SK-N-SH (cell line): ENCODE results near the gene KRTAP10-7. TPM values are rescaled to one million over a fixed set of nuclear protein-coding genes. Genes with fewer than 3 reads are reported as not detected.
"Not testable (repeated sequence)": the region's sequence is repeated elsewhere in the genome, so short reads cannot be mapped to it uniquely, and the experiment has no call there.

Experiments used
- CTCF ChIA-PET: fragments of 300-600, 350-600 bp; formaldehyde crosslinking; extraction: SDS; loops from one replicate; lab custom pipeline; 2021; lab: Yijun Ruan, JAX
- POLR2A ChIA-PET: fragments of 350-600 bp; sonication (Branson Sonifier 250); formaldehyde crosslinking; extraction: SDS; loops from one replicate; lab custom pipeline; 2020; ENCODE audit warnings: antibody characterized with exemption, inconsistent platforms; lab: Yijun Ruan, JAX
- DNase-seq: peaks from one replicate; pipeline ENCODE4 v3.0.0; 2012
- H2AFZ ChIP-seq: fragments of 200-600 bp; sonication (generic); 2 replicates; pipeline ENCODE4 v1.8.1; 2016; ENCODE audit warnings: antibody characterized with exemption, mild to moderate bottlenecking, low read depth
- H3F3A ChIP-seq: fragments of 200-600 bp; sonication (generic); replicated peaks from 2 replicates; pipeline ENCODE3; 2016; ENCODE audit warnings: antibody characterized with exemption, mild to moderate bottlenecking; ENCODE audit not compliant: insufficient read depth
- H3K27ac ChIP-seq, 2 experiments: fragments of 200-500 bp in 1 of 2; fragments of 200-600 bp in 1 of 2; sonication (Bioruptor generic) in 1 of 2; sonication (generic), shearing (Covaris generic) in 1 of 2; 2 replicates each; pipeline versions ENCODE4 v1.5.1 to v1.6.1; 2014 to 2016; ENCODE audit warnings: low read depth in 2 of 2, inconsistent platforms in 1 of 2, low read length in 1 of 2, mild to moderate bottlenecking in 1 of 2, mixed read lengths in 1 of 2
- H3K27me3 ChIP-seq: fragments of 200-600 bp; sonication (generic), shearing (Covaris generic); 2 replicates; pipeline ENCODE4 v1.6.1; 2016; ENCODE audit warnings: mixed run types; ENCODE audit not compliant: insufficient read depth
- H3K36me3 ChIP-seq, 2 experiments: fragments of 200-500 bp in 1 of 2; fragments of 200-600 bp in 1 of 2; sonication (Bioruptor generic) in 1 of 2; sonication (generic) in 1 of 2; replicated peaks in 1 of 2; 2 replicates each; pipeline versions ENCODE3 to v1.5.1; 2014 to 2016; ENCODE audit warnings: low read length in 1 of 2, mild to moderate bottlenecking in 1 of 2; ENCODE audit not compliant: insufficient read depth in 2 of 2, control insufficient read depth in 1 of 2
- H3K4me1 ChIP-seq, 2 experiments: fragments of 200-500 bp in 1 of 2; fragments of 200-600 bp in 1 of 2; sonication (Bioruptor generic) in 1 of 2; sonication (generic), shearing (Covaris generic) in 1 of 2; 2 replicates each; pipeline versions ENCODE4 v1.5.1 to v1.6.1; 2014 to 2016; ENCODE audit warnings: low read depth in 1 of 2, low read length in 1 of 2, mixed run types in 1 of 2; ENCODE audit not compliant: insufficient read depth in 2 of 2, control insufficient read depth in 1 of 2
- H3K4me2 ChIP-seq: fragments of 200-600 bp; sonication (generic), shearing (Covaris generic); 2 replicates; pipeline ENCODE4 v1.6.1; 2017; ENCODE audit warnings: mixed run types
- H3K4me3 ChIP-seq, 2 experiments: fragments of 200-500 bp in 1 of 2; fragments of 200-600 bp in 1 of 2; sonication (Bioruptor generic) in 1 of 2; sonication (generic), shearing (Covaris generic) in 1 of 2; 2 replicates each; pipeline versions ENCODE4 v1.5.1 to v1.8.1; 2014 to 2016; ENCODE audit warnings: low read depth in 2 of 2, inconsistent platforms in 1 of 2, low read length in 1 of 2, mild to moderate bottlenecking in 1 of 2, mixed read lengths in 1 of 2, moderate library complexity in 1 of 2
- H3K79me2 ChIP-seq: fragments of 200-600 bp; sonication (generic); 2 replicates; pipeline ENCODE4 v1.8.1; 2017; ENCODE audit warnings: mild to moderate bottlenecking; ENCODE audit not compliant: insufficient read depth
- H3K9ac ChIP-seq: fragments of 200-600 bp; sonication (generic); 2 replicates; pipeline ENCODE4 v1.6.1; 2017; ENCODE audit warnings: mixed run types
- H3K9me2 ChIP-seq: fragments of 200-600 bp; sonication (generic); 2 replicates; pipeline ENCODE4 v1.6.1; 2017; ENCODE audit warnings: mixed run types
- H3K9me3 ChIP-seq: fragments of 200-600 bp; sonication (generic); 2 replicates; pipeline ENCODE4 v1.6.1; 2017; ENCODE audit warnings: mixed run types, mild to moderate bottlenecking, moderate library complexity
- H4K20me1 ChIP-seq: fragments of 200-600 bp; sonication (generic); 2 replicates; pipeline ENCODE4 v1.6.1; 2017; ENCODE audit warnings: mild to moderate bottlenecking, mixed run types; ENCODE audit not compliant: insufficient read depth
- CHD2 ChIP-seq: fragments of 150-350 bp; IDR thresholded peaks from 2 replicates; pipeline ENCODE4 v1.6.1; 2018; ENCODE audit warnings: low read length; ENCODE audit not compliant: partially characterized antibody
- EP300 ChIP-seq, 2 experiments: IDR thresholded peaks; 2 replicates each; pipeline versions ENCODE4 v1.4.0 to v1.6.1; 2012; ENCODE audit warnings: borderline replicate concordance in 1 of 2, low read depth in 1 of 2, low read length in 1 of 2
- FOXM1 ChIP-seq: IDR thresholded peaks from 2 replicates; pipeline ENCODE4 v1.4.0; 2012; ENCODE audit warnings: low read depth, mild to moderate bottlenecking
- GATA2 ChIP-seq: sonication (generic); formaldehyde crosslinking; IDR thresholded peaks from 2 replicates; pipeline ENCODE4 v1.5.0; 2020; ENCODE audit warnings: mild to moderate bottlenecking, missing genetic modification reagents
- JUND ChIP-seq: IDR thresholded peaks from 2 replicates; pipeline ENCODE4 v1.4.0; 2012
- MAX ChIP-seq: IDR thresholded peaks from 2 replicates; pipeline ENCODE4 v1.4.0; 2012; ENCODE audit warnings: low read depth
- MEF2A ChIP-seq: IDR thresholded peaks from 2 replicates; pipeline ENCODE4 v1.4.0; 2012; ENCODE audit warnings: low read depth, borderline replicate concordance
- PBX3 ChIP-seq: IDR thresholded peaks from 2 replicates; pipeline ENCODE4; 2012
- POLR2AphosphoS5 ChIP-seq: IDR thresholded peaks from 2 replicates; pipeline ENCODE4 v1.6.1; 2012; ENCODE audit warnings: low read depth, low read length
- REST ChIP-seq: IDR thresholded peaks from 2 replicates; pipeline ENCODE4 v1.6.1; 2012; ENCODE audit warnings: mild to moderate bottlenecking, low read depth, low read length, moderate library complexity
- RFX5 ChIP-seq: IDR thresholded peaks from 2 replicates; pipeline ENCODE4 v1.6.1; 2012; ENCODE audit warnings: mild to moderate bottlenecking, improper control_type of control experiment, low read length
- SIN3A ChIP-seq: IDR thresholded peaks from 2 replicates; pipeline ENCODE4 v1.6.1; 2012; ENCODE audit warnings: low read depth, mild to moderate bottlenecking, low read length, moderate library complexity, borderline replicate concordance
- ZBTB33 ChIP-seq: IDR thresholded peaks from 2 replicates; pipeline ENCODE4 v1.4.0; 2012; ENCODE audit warnings: low read depth, borderline replicate concordance
- WGBS: methylation state at CpG from one replicate; pipeline ENCODE4 v1.1.6; 2017; ENCODE audit warnings: low lambda C conversion rate; 5-methylcytosine and 5-hydroxymethylcytosine counted together
- polyA plus RNA-seq, 3 experiments: library from polyadenylated mRNA; depleted of rRNA; stranded (reverse); fragments of >200 nt; gene quantifications; 2 replicates each; pipeline ENCODE4 v1.2.3, GENCODE V29; 2012

Gene KRTAP10-7
- polyA plus RNA-seq, 1 of the 3 experiments (the other 2 are of a cell fraction), result not detected

GRCh38 chr21:44637018-44637850 is 36.8 kb downstream of the KRTAP10-7 start, which contains the start of gene KRTAP10-10:
TSS of gene KRTAP10-10 (plus strand) at chr21:44637356. CDS start at chr21:44637418, 62 bp downstream.
- no peak within 1 kb of the TSS for H3K27ac ChIP-seq
- no peaks in the 10 kb centered on the region for H4K20me1 ChIP-seq
- no peak within 1 kb of the TSS for H3K4me2 ChIP-seq
- DNase-seq, result no peak
- H3K79me2 ChIP-seq, result no peaks in the 10 kb centered on the region
- 0 out of 2 replicates have a peak, but pooled peaks cover 6% of the 10 kb centered on the region for H3K9me3 ChIP-seq
- no peaks in the 10 kb centered on the region for H3F3A ChIP-seq
- no peak within 1 kb of the TSS for H3K4me3 ChIP-seq
- H3K9me2 ChIP-seq, result no peaks in the 10 kb centered on the region
- no peaks in the 10 kb centered on the region; a peak in 1 of 4 replicates for H3K4me1 ChIP-seq
- H3K27me3 ChIP-seq, result peaks cover 8% of the 10 kb centered on the region; the same call in 1 of the 2 replicates
- H2AFZ ChIP-seq, result no peak within 1 kb of the TSS
- TF ChIP-seq RFX5 (no peak), PBX3 (no peak), REST (no peak), JUND (no peak), EP300 (IDR thresholded peaks at IDR 0.05; ENCODE audit: borderline replicate concordance in 1 of 2, low read depth in 1 of 2, low read length in 1 of 2) (no peak), GATA2 (no peak), FOXM1 (no peak), CHD2 (no peak), SIN3A (no peak), POLR2AphosphoS5 (no peak), ZBTB33 (no peak), MAX (no peak), MEF2A (no peak)
- H3K36me3 ChIP-seq, result no peaks in the 10 kb centered on the region
- ChIA-PET CTCF (interaction anchor here (1.1 kb wide), 1 partner anchor 12 kb away, joined by 4 read pairs; no protein-coding TSS in a partner anchor), POLR2A (no interaction called here)
- no peak within 1 kb of the TSS for H3K9ac ChIP-seq
- 10% methylated on average over 17 of the region's 21 CpGs for whole genome bisulfite sequencing

GRCh38 chr21:44637851-44638348 is 37.5 kb downstream of the KRTAP10-7 start:
- H3K27me3 ChIP-seq, H3K9me3 ChIP-seq, H3F3A ChIP-seq, H2AFZ ChIP-seq, H3K9me2 ChIP-seq, H3K4me3 ChIP-seq, H3K36me3 ChIP-seq, H3K9ac ChIP-seq, DNase-seq, H3K27ac ChIP-seq, H3K79me2 ChIP-seq, POLR2A ChIA-PET, H3K4me2 ChIP-seq, H3K4me1 ChIP-seq, H4K20me1 ChIP-seq: not testable (repeated sequence)
- CTCF ChIA-PET, result interaction anchor here (1.1 kb wide), 1 partner anchor 12 kb away, joined by 4 read pairs; no protein-coding TSS in a partner anchor
- 11% methylated on average over 1 of the region's 12 CpGs for WGBS
